ENCODE measurements around the gene PRRX2. TPM values are rescaled to one million over a fixed set of nuclear protein-coding genes. Genes with fewer than 3 reads are reported as not detected.

The PRRX2 gene
- total RNA-seq, 1 experiment from 2014 or later = not detected

DNA sequence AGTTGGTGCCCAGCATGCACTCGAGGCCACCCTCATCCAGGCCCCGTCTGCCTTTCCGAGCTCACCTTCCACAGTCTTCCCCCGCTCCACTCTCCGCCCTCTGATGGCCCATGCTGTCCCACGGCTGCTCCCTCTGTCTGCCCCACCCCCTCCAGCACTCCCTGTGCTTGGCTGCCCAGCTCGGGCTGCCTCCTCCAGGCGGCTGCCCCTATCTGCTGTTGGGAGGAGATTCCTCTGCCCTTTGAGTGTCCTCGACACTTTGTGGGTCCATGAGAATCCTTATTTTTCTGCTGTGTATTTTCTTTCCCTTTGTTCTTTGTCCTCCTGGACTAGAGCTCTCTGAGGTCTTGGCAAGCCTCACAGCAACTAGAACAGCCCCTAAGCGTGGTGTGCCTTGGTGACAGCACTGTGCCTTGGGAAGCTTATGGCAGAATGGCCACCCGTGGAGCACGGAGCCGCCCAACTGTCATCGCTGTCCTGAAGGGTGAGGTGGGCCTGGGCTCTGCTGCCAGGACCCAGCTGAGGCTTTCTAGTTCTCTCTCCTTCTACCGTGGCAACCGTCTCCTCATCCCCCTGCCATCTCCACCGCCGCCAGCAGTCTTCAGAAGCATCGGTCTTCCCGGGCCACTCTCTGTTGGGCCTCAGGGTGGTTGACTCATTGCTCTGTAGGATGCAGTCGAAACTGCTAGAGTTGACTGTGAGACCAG lies 34.3 kb upstream of the PRRX2 start:
- H3K4me1 Mint-ChIP-seq (ENCODE audit: low read depth, unreplicated experiment) = peaks cover 30% of the 10 kb centered on the region
- CTCF ChIA-PET = no interaction called here
- BruUV-seq (replicated peaks) = no TSS peak
- no peak overlapping the region for H3K4me3 Mint-ChIP-seq (ENCODE audit: low read depth, unreplicated experiment)
- intact Hi-C loops (cut with micrococcal nuclease; ENCODE audit: unreplicated experiment) = no loop called here
- no peak for DNase-seq
- H3K9me3 Mint-ChIP-seq (ENCODE audit: low read depth, unreplicated experiment) = no peaks in the 10 kb centered on the region
- no peak for TF ChIP-seq CTCF (IDR thresholded peaks at IDR 0.05; ENCODE audit: unreplicated experiment)
- H3K27ac Mint-ChIP-seq (ENCODE audit: unreplicated experiment) = no peak overlapping the region
- no peaks in the 10 kb centered on the region for H3K27me3 Mint-ChIP-seq (ENCODE audit: unreplicated experiment)
- H3K36me3 Mint-ChIP-seq (ENCODE audit: insufficient read depth, unreplicated experiment) = peaks cover 48% of the 10 kb centered on the region

DNA sequence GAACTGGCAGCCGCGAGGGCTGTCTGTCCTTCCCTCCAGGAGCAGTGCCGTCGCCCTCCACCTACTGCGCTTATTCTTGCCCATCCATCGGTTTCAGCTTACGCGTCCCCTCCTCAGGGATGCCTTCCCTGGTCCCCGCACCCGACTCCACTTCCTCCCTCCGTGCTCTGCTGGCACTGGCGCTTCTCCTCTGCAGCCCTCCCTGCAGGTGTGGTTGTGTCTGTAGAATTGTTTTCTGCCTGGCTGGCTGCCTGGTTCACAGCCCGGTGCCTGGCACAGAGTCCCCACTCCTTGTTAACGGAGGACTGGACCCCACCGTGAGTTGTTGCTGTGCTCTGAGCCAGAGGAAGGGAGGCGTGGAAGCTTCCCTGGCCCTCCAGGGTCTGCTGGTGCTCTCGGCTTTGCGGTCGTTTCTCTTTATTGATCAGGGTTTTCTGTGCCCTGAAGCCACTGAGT lies 33.7 kb upstream of the PRRX2 start:
- H3K4me3 Mint-ChIP-seq (ENCODE audit: low read depth, unreplicated experiment) = no peak overlapping the region

DNA sequence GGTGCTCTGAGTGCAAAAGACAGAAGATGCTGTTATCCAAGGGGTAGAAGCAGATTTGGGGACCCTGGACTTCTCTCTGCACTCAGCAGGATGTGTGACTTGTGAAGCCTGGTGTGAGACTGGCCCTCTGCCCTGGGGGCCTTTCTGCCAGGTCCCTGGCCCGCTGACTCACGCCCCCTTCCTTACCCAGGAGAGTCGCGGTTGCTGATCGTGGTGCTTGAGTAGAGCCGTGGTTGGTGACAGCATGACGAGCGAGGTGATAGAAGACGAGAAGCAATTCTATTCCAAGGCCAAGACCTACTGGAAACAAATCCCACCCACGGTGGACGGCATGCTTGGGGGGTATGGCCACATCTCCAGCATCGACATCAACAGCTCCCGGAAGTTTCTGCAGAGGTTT lies 33.0 kb upstream of the PRRX2 start:
- CTCF ChIA-PET = no interaction called here
- BruUV-seq (replicated peaks) = no TSS peak
- no peak for TF ChIP-seq CTCF (IDR thresholded peaks at IDR 0.05; ENCODE audit: unreplicated experiment)
- H3K9me3 Mint-ChIP-seq (ENCODE audit: low read depth, unreplicated experiment) = no peaks in the 10 kb centered on the region
- intact Hi-C loops (cut with micrococcal nuclease; ENCODE audit: unreplicated experiment) = no loop called here
- no peak for DNase-seq
- H3K36me3 Mint-ChIP-seq (ENCODE audit: insufficient read depth, unreplicated experiment) = peaks cover 39% of the 10 kb centered on the region
- peaks cover 22% of the 10 kb centered on the region for H3K4me1 Mint-ChIP-seq (ENCODE audit: low read depth, unreplicated experiment)
- no peaks in the 10 kb centered on the region for H3K27me3 Mint-ChIP-seq (ENCODE audit: unreplicated experiment)
- H3K4me3 Mint-ChIP-seq (ENCODE audit: low read depth, unreplicated experiment) = no peak overlapping the region
- H3K27ac Mint-ChIP-seq (ENCODE audit: unreplicated experiment) = no peak overlapping the region

More for the DNA sequence above, 33.7 kb upstream of the PRRX2 start:
- H3K36me3 Mint-ChIP-seq (ENCODE audit: insufficient read depth, unreplicated experiment) = peaks cover 44% of the 10 kb centered on the region
- TF ChIP-seq CTCF (IDR thresholded peaks at IDR 0.05; ENCODE audit: unreplicated experiment) = no peak
- no peaks in the 10 kb centered on the region for H3K9me3 Mint-ChIP-seq (ENCODE audit: low read depth, unreplicated experiment)
- H3K27me3 Mint-ChIP-seq (ENCODE audit: unreplicated experiment) = no peaks in the 10 kb centered on the region
- no peak overlapping the region for H3K27ac Mint-ChIP-seq (ENCODE audit: unreplicated experiment)
- intact Hi-C loops (cut with micrococcal nuclease; ENCODE audit: unreplicated experiment) = no loop called here
- no TSS peak for BruUV-seq (replicated peaks)
- CTCF ChIA-PET = no interaction called here
- H3K4me1 Mint-ChIP-seq (ENCODE audit: low read depth, unreplicated experiment) = peaks cover 29% of the 10 kb centered on the region
- no peak for DNase-seq

DNA sequence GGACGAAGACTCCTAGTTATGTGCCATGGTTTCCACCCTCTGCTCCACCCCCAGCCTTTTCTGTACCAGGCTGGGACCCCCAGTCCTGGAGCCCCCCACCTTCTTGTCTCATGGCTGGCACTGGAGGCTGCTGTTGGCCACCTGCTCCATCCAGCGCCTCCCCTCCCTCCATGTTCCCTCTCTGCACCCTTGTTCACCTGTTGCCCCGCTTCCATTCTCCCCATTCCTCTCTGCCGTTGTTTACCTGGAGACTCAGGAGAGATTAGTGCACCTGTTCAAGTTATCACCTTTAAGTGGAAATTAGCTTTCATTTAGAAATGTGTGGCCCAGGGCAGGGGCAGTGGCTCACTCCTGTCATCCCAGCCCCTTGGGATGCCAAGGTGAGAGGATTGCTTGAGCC lies 32.2 kb upstream of the PRRX2 start:
- Mint-ChIP-seq H3K9me3 (ENCODE audit: low read depth, unreplicated experiment) (no peaks in the 10 kb centered on the region), H3K27me3 (ENCODE audit: unreplicated experiment) (no peaks in the 10 kb centered on the region), H3K27ac (ENCODE audit: unreplicated experiment) (no peak overlapping the region), H3K36me3 (ENCODE audit: insufficient read depth, unreplicated experiment) (peaks cover 43% of the 10 kb centered on the region), H3K4me1 (ENCODE audit: low read depth, unreplicated experiment) (peaks cover 15% of the 10 kb centered on the region), H3K4me3 (ENCODE audit: low read depth, unreplicated experiment) (no peak overlapping the region)
- no TSS peak for BruUV-seq (replicated peaks)
- CTCF ChIA-PET = interaction anchor here (0.6 to 0.7 kb wide), 2 partner anchors 140 to 493 kb away, joined by 3 read pairs; no protein-coding TSS in a partner anchor
- DNase-seq = no peak
- intact Hi-C loops (cut with micrococcal nuclease; ENCODE audit: unreplicated experiment) = no loop called here
- TF ChIP-seq CTCF (IDR thresholded peaks at IDR 0.05; ENCODE audit: unreplicated experiment) = no peak
